NCI-H146 (cell line): ENCODE results near the gene CAMTA1.
"Not testable (repeated sequence)": the region's sequence is repeated elsewhere in the genome, so short reads cannot be mapped to it uniquely, and the experiment has no call there.

Source experiments
- DNase-seq: peaks from one replicate; lab custom pipeline; 2025; lab: John Stamatoyannopoulos, UW

The CAMTA1 gene

DNA sequence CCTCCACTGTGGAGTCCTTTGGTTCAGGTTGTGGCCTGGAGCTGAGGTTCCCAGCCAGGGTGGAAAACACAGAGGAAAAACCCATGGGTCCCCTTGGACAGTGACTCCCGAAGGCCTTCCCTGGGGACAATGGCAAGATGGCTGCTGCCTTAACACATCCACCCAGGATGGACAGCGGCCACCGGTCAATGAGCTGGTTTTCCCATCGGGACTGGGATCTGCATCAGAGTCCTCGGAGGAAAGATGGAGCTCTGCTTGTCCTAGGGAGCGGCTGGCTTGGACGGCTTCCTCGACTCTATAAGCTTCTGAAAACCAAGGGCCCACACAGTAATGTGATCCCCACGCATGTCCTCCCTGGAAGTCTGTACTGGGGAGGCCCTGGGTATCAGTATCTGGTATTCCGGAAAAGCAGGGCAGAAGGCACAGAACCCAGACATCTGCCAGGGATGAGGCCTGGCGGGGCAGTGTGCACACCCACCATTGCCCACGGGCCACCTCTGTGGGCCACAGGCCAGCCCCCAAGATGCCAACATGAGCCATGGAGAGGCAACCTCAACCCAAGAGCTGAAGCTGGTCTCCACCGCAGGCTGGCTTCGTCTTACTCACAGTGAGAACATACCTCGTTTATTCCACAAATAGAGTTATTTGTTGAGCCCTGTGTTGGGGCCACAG, 891.2 kb downstream of the CAMTA1 start:
- no peak for DNase-seq

- DNase-seq = no peak
Observed at GRCh38 chr1:7677111-7677510, 891.9 kb downstream of the CAMTA1 start.

DNA sequence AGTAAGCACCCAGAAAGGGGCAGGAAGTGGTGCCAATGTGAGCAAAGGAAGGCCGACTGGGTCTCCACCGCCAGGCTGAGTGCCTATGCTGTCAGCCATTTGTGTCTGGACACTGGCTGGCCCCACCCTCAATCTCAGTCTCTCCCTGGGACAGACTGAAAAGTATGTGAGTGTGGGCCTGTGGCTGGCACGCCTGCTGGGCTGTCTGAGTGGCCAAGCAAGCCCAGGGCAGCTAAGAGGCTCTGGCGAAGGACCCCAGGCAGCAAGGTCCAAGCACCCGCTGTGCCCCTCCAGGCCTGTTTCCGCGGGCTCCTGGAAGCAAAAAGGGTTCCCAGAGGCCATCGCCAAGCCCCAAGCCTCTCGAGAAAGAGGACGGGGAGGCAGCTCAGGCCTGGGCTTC, 892.6 kb downstream of the CAMTA1 start:
- no peak for DNase-seq

DNA sequence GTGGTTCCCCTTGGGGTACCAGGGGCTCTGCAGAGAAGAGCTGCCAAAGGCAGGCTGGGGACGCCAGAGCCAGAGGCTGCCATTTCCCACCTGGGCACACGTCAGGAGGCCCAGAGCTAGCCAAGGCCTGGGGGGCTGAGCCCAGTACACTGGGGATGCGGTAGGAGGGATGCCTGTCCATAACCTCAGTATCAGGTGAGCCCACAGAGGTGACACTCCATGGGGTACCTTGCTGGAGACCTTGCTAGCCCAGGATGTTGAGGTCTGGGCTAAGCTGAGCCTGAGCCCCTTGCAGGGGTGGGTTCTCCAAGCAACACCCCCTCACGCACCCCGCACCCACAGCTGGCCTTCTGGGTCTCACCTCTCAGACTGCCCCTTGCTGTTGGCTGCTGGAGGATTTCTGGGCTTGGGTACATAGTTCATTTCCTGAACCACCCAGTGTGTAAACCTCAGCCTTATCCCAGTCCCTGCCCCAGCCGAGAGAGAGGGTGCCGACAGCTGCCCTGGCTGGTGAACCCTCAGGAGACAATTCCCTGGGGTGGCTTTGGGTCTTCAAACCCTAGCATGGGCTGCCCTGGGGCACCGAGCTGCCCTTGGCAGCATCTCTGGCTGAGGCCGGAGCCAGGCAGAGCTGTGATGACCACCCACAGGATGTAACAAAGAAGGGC, 893.4 kb downstream of the CAMTA1 start:
- DNase-seq = no peak

- DNase-seq = no peak
Observed at GRCh38 chr1:7679159-7679872, 894.1 kb downstream of the CAMTA1 start.

DNA sequence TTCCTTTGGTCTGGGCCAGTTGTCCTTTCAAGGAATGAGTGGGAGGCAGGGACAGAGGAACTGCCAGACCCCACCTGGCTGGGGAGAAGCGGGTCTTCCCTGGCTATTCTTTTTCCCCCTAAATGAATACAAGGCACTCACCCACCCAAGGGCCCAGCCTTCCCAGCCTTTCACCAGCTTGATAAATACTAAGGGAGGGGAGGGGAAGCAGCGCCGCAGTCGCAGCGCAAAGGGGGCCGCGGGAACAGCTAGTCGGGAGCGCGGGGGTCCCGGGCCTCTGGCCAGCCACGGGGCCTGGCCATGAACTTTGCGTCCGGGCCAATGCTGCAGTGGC, 894.6 kb downstream of the CAMTA1 start:
- no peak for DNase-seq

DNA sequence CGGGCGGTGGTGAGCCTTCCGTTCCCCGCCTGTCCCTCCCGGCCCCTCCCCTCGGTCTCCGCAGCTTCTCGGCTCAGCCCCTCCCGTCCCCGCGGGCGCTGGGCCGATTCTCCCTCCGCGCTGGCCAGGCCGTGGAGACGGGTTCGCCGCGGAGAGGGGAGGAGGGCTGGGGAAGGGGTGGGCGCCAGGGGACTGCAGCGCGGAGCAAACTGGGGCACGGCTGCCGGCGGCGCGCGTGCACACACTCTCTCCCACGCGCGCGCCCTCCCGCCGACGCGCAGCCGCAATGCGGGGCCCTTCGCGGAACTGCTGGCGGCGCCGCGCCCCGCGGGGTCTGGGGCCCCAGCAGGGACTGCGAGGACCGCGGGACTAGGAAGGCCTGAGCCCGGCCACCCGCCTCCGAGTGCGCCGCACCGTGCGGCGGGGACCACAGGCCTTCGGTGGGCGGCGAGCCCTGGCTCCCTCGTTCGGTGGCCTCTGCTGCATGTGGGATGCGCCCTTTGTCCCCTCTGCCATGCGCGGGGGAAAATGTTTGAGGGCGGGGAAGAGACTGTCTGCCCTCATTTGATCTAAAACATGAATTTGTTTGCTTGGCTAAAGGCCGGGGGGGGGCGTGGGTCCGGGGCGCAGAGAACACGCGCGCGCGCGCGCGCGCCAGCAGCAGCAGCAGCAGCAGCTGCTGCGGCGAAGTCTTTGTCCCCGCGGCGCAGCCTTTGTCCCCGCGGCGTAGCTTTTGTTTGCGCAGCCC, 895.1 kb downstream of the CAMTA1 start:
- DNase-seq = peak; percentile 71

GRCh38 chr1:7680955-7681268, 895.7 kb downstream of the CAMTA1 start:
- DNase-seq = no peak

DNA sequence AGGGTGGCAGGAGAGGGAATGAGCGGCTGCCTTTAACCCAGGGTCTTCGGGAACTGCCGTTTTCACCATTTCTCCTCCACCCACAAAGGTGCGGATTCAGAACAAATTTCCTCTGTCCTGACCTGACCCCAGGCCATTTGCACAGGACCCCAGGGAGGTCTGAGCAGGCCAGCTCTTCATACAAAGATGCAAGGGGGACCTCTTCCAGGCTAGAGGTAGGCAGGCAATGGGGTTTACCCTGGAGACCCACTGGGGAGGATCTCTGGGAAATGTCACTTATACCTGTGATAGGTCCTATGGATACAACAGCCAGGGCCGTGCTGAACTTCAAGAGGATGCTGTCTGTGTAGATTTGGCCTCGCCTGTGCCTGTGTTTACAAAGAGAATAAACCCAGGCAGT, 896.1 kb downstream of the CAMTA1 start:
- no peak for DNase-seq

DNA sequence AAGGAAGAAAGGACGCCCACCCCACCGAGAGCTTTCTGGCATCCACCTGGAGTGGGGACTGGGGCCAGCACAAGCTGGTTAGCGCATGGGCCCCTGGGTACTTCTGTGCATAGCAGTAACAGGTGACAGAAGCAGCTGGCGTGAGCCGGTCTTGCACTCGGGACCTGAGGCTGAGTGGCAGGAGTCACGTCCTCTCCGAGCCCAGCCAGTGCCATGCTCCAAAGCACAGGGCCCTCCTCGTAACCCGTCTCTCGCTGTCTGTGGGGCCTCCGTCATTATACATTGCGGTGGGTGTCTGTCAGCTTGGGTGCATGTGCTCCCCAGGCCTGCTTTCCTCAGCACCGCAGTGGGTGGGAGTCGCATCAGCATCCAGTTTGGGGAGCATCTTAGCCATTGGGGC, 898.3 kb downstream of the CAMTA1 start:
- DNase-seq = no peak

- no peak for DNase-seq
Observed at GRCh38 chr1:7684132-7684531, 898.9 kb downstream of the CAMTA1 start.

DNA sequence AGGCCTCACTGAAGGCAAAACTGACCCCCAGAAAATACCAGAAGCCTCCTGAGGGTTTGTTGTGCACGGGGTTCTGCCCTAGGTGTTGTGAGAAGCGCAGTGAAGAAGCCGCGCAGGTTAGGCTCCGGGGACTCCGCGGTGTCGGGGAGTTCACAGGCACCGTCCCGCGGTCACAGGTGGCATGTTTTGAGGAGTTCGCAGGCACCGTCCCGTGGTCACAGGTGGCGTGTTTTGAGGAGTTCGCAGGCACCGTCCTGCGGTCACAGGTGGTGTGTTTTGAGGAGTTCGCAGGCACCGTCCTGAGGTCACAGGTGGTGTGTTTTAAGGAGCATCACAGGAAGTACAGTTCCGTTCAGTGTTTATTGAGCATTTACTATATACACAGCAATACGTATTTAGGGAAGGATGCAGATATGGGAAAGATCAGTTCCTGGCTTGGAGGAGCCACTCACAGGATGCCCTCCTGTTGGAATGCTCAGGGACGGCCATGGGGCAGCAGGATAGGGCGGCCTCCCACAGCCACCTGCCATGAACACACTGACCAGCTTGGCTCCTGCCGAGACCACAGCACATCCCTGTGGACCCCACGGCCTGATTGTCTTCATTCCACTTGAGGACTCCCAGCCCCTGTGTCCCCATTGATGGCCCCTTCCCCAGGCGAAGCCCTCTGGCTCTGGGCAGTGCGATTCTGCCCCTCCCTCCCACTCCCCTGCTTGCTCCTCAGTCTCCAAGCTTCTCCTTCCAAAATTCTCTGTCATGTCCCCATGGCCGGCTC, 899.8 kb downstream of the CAMTA1 start:
- DNase-seq = no peak

- DNase-seq = no peak
Observed at GRCh38 chr1:7686301-7686850, 901.1 kb downstream of the CAMTA1 start.

DNA sequence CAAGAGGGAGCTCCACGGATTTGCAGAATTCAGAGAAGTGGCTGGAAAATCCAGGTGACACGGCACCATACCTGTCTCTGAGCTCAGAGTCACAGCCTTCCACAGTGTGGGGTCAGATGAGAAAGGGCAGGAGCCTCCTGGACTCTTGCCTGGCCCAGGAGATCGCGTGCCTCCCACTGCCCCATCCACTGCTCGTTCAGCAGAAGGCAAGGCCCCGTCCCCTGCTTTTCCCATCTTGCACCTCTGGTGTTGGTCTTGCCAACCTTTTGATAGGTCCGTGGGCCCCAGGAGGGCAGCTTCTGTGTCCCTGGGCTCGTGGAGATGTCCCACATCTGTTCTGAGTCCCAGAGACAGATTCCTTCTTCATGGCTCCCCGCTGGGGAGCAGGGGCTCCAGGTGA, 902.2 kb downstream of the CAMTA1 start:
- no peak for DNase-seq

GRCh38 chr1:7688659-7689058, 903.4 kb downstream of the CAMTA1 start:
- no peak for DNase-seq

- not testable (repeated sequence) for DNase-seq
Observed at GRCh38 chr1:7689307-7689706, 904.1 kb downstream of the CAMTA1 start.

DNA sequence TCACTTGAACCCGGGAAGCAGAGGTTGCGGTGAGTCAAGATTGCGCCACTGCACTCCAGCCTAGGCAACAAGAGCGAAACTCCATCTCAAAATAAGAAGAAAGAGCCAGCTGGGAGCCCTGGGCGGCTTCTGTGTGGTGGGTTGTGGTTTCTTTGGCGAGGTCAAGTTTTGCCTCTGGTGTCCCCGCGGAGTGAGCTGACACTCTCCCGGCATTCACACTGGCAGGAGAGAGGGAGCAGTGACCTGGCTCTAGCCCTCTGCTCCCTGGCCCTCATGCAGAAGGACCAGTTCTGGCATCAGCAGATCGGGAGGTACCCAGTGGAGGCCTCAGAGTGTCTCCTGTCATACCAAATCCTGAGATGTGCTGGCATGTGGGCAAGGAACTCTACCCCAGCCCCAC, 904.8 kb downstream of the CAMTA1 start:
- DNase-seq = no peak

GRCh38 chr1:7690496-7691182, 905.4 kb downstream of the CAMTA1 start:
- no peak for DNase-seq

DNA sequence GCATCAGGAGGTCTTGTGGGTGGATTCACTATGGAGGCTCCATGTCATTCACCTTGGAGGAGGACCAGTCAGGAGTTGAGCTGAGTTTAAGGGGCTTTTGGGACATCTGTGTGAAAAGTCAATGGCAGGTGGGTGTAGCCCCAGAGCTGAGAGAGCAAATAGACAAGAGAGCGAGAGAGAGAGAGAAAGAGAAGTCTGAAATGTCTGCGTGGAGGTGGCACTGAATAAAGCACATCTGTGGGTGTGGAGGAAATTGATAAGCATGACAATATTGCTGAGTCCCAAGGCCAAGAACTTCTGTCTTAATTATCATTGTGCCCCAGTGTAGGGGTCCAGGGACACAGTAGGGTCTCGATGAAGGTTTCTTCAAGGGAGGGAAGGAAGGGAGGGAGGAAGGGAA, 906.3 kb downstream of the CAMTA1 start:
- no peak for DNase-seq

DNA sequence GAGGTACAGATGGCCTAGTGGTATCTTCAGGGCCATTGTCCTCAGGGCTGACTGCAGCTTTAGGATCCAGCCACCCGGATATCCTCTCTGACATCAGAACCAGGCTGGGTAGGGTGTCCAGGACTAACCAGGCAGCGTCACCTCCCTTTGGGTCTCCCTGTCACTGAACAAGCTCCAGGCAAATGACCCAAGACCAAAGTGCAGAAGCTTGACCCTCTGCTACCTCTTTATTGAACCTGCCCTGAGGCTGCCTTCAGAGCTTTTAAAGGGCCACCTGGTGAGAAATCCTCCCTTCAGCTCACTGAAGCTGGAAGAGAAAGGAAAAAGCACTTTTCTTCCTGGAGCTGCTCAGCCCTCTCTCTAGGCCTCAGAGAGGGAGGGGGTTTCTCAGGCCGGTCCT, 906.8 kb downstream of the CAMTA1 start:
- no peak for DNase-seq

GRCh38 chr1:7693037-7693436, 907.8 kb downstream of the CAMTA1 start:
- not testable (repeated sequence) for DNase-seq
